ENCODE measurements around the gene EGFR.

Gene EGFR

GRCh38 chr7:55018361-55019190 is at the start of gene EGFR:
Gene EGFR, plus strand, starts transcription at chr7:55019017. Its CDS starts 261 bp downstream, at chr7:55019278.
- DNase-seq, result peak; percentile 14
- no peaks in the 10 kb centered on the region for H3K27me3 ChIP-seq (replicated peaks; ENCODE audit: insufficient read depth, low read length)
- no peaks in the 10 kb centered on the region for H3K9me2 ChIP-seq (replicated peaks; ENCODE audit: insufficient read depth, low read length)
- TF ChIP-seq EZH2 (optimal IDR thresholded peaks at IDR 0.05; ENCODE audit: low read depth, low read length) (no peak), CTCF (IDR thresholded peaks at IDR 0.05; ENCODE audit: low read length) (no peak), EZH2phosphoT487 (IDR thresholded peaks at IDR 0.05; ENCODE audit: low read length) (no peak)
- H3K79me2 ChIP-seq (ENCODE audit: low read length), result no peaks in the 10 kb centered on the region
- peak within 1 kb of the TSS; percentile 48; the same call in 1 of the 2 replicates for H3K4me3 ChIP-seq (ENCODE audit: low read length)
- H4K20me1 ChIP-seq (ENCODE audit: insufficient read depth, low read length), result no peaks in the 10 kb centered on the region
- no peak within 1 kb of the TSS for H3K9ac ChIP-seq (ENCODE audit: low read length)
- H3F3A ChIP-seq (ENCODE audit: insufficient read depth, low read length), result no peaks in the 10 kb centered on the region
- H3K36me3 ChIP-seq (replicated peaks; ENCODE audit: insufficient read depth, low read length), result no peaks in the 10 kb centered on the region
- peak within 1 kb of the TSS; percentile 49; the same call in 1 of the 2 replicates for H3K4me2 ChIP-seq (ENCODE audit: low read depth, low read length)
- H3K4me1 ChIP-seq (ENCODE audit: low read length), result no peaks in the 10 kb centered on the region
- no peaks in the 10 kb centered on the region for H3K9me3 ChIP-seq (replicated peaks; ENCODE audit: insufficient read depth, low read length)
- no peak within 1 kb of the TSS for H3K27ac ChIP-seq (ENCODE audit: low read length)
- no peak within 1 kb of the TSS for H2AFZ ChIP-seq (ENCODE audit: low read length)

- Histone ChIP-seq H3K4me1 (ENCODE audit: low read length) (no peaks in the 10 kb centered on the region), H3K27me3 (replicated peaks; ENCODE audit: insufficient read depth, low read length) (no peaks in the 10 kb centered on the region), H3K9me3 (replicated peaks; ENCODE audit: insufficient read depth, low read length) (no peaks in the 10 kb centered on the region), H3K9ac (ENCODE audit: low read length) (no peak overlapping the region), H3K27ac (ENCODE audit: low read length) (no peak overlapping the region), H2AFZ (ENCODE audit: low read length) (no peak overlapping the region), H3K36me3 (replicated peaks; ENCODE audit: insufficient read depth, low read length) (no peaks in the 10 kb centered on the region), H3K79me2 (ENCODE audit: low read length) (no peaks in the 10 kb centered on the region), H3K9me2 (replicated peaks; ENCODE audit: insufficient read depth, low read length) (no peaks in the 10 kb centered on the region), H3F3A (ENCODE audit: insufficient read depth, low read length) (no peaks in the 10 kb centered on the region), H3K4me3 (ENCODE audit: low read length) (no peak overlapping the region), H3K4me2 (ENCODE audit: low read depth, low read length) (no peak overlapping the region), H4K20me1 (ENCODE audit: insufficient read depth, low read length) (no peaks in the 10 kb centered on the region)
- no peak for DNase-seq
- TF ChIP-seq EZH2phosphoT487 (IDR thresholded peaks at IDR 0.05; ENCODE audit: low read length), result no peak
These were observed 49.4 kb upstream of the EGFR start for GRCh38 chr7:54969208-54969967.

- H3K4me1 ChIP-seq (ENCODE audit: low read length), result no peaks in the 10 kb centered on the region
- no peaks in the 10 kb centered on the region for H3K9me2 ChIP-seq (replicated peaks; ENCODE audit: insufficient read depth, low read length)
- H3K9me3 ChIP-seq (replicated peaks; ENCODE audit: insufficient read depth, low read length), result no peaks in the 10 kb centered on the region
- no peaks in the 10 kb centered on the region for H3K36me3 ChIP-seq (replicated peaks; ENCODE audit: insufficient read depth, low read length)
- H3K27ac ChIP-seq (ENCODE audit: low read length), result no peak overlapping the region
- H3K27me3 ChIP-seq (replicated peaks; ENCODE audit: insufficient read depth, low read length), result no peaks in the 10 kb centered on the region
- H4K20me1 ChIP-seq (ENCODE audit: insufficient read depth, low read length), result no peaks in the 10 kb centered on the region
- no peak overlapping the region for H3K9ac ChIP-seq (ENCODE audit: low read length)
- no peak for TF ChIP-seq EZH2 (optimal IDR thresholded peaks at IDR 0.05; ENCODE audit: low read depth, low read length)
- TF ChIP-seq EZH2phosphoT487 (IDR thresholded peaks at IDR 0.05; ENCODE audit: low read length), result no peak
- no peak for TF ChIP-seq CTCF (IDR thresholded peaks at IDR 0.05; ENCODE audit: low read length)
- H2AFZ ChIP-seq (ENCODE audit: low read length), result no peak overlapping the region
- no peaks in the 10 kb centered on the region for H3K79me2 ChIP-seq (ENCODE audit: low read length)
- no peak overlapping the region for H3K4me3 ChIP-seq (ENCODE audit: low read length)
- no peak for DNase-seq
- no peaks in the 10 kb centered on the region for H3F3A ChIP-seq (ENCODE audit: insufficient read depth, low read length)
- H3K4me2 ChIP-seq (ENCODE audit: low read depth, low read length), result no peak overlapping the region
These were observed 46.0 kb upstream of the EGFR start for GRCh38 chr7:54972733-54973294.
